ENCODE data around the gene NINL.

GRCh38 chr20:25507385-25508082 is 77.8 kb downstream of the NINL start:
- TF ChIP-seq CTCF (IDR thresholded peaks at IDR 0.05) (no peak), EP300 (IDR thresholded peaks at IDR 0.05) (no peak), POLR2A (IDR thresholded peaks at IDR 0.05) (no peak), POLR2AphosphoS5 (IDR thresholded peaks at IDR 0.05) (no peak)

All from upper lobe of left lung (tissue), 4 donors.